Neural crest cell (in vitro differentiated cells): ENCODE data around the gene ZBTB5. TPM values are rescaled to one million over a fixed set of nuclear protein-coding genes. Genes with fewer than 3 reads are reported as not detected.

ENCODE experiments used
- DNase-seq: peaks from one replicate; pipeline ENCODE4 v3.0.0; 2021; ENCODE audit warnings: low read depth, mixed read lengths, low spot score
- H3K27ac Mint-ChIP-seq: one replicate; pipeline ENCODE4 v1.8.0; 2021; ENCODE audit warnings: mild to moderate bottlenecking, mixed read lengths; ENCODE audit not compliant: unreplicated experiment
- H3K27me3 Mint-ChIP-seq: 2 replicates; pipeline ENCODE4 v1.8.0; 2021; ENCODE audit warnings: low read depth, mild to moderate bottlenecking, mixed read lengths
- H3K36me3 Mint-ChIP-seq: 2 replicates; pipeline ENCODE4 v1.8.0; 2021; ENCODE audit warnings: low read depth, mild to moderate bottlenecking, mixed read lengths
- H3K4me1 Mint-ChIP-seq: 2 replicates; pipeline ENCODE4 v1.8.0; 2021; ENCODE audit warnings: mixed read lengths
- H3K4me3 Mint-ChIP-seq: one replicate; pipeline ENCODE4 v1.8.0; 2021; ENCODE audit warnings: mild to moderate bottlenecking, mixed read lengths
- H3K9me3 Mint-ChIP-seq: 2 replicates; pipeline ENCODE4 v1.8.0; 2021; ENCODE audit warnings: mixed read lengths
- total RNA-seq: library from RNA; stranded (reverse); gene quantifications from 2 replicates; pipeline ENCODE4 v1.2.1, GENCODE V29; 2021
- TF ChIP-seq, protein P1 (sequence below): fragments of 200-600 bp; sonication (generic); conservative IDR thresholded peaks from 2 replicates; pipeline ENCODE4 v1.5.0; 2021; ENCODE audit warnings: antibody characterized with exemption, mild to moderate bottlenecking

ZBTB5 gene
- total RNA-seq, 1 donor from 2014 or later, result 22.9 TPM

- no peak for DNase-seq
- Mint-ChIP-seq H3K27me3 (no peaks in the 10 kb centered on the region), H3K27ac (no peak overlapping the region), H3K4me1 (no peaks in the 10 kb centered on the region), H3K9me3 (no peaks in the 10 kb centered on the region), H3K36me3 (peaks cover 5% of the 10 kb centered on the region), H3K4me3 (no peak overlapping the region)
- TF ChIP-seq, protein P1, sequence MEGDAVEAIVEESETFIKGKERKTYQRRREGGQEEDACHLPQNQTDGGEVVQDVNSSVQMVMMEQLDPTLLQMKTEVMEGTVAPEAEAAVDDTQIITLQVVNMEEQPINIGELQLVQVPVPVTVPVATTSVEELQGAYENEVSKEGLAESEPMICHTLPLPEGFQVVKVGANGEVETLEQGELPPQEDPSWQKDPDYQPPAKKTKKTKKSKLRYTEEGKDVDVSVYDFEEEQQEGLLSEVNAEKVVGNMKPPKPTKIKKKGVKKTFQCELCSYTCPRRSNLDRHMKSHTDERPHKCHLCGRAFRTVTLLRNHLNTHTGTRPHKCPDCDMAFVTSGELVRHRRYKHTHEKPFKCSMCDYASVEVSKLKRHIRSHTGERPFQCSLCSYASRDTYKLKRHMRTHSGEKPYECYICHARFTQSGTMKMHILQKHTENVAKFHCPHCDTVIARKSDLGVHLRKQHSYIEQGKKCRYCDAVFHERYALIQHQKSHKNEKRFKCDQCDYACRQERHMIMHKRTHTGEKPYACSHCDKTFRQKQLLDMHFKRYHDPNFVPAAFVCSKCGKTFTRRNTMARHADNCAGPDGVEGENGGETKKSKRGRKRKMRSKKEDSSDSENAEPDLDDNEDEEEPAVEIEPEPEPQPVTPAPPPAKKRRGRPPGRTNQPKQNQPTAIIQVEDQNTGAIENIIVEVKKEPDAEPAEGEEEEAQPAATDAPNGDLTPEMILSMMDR, result no peak
These were observed 44.3 kb upstream of the ZBTB5 start for GRCh38 chr9:37509536-37509935.

DNA sequence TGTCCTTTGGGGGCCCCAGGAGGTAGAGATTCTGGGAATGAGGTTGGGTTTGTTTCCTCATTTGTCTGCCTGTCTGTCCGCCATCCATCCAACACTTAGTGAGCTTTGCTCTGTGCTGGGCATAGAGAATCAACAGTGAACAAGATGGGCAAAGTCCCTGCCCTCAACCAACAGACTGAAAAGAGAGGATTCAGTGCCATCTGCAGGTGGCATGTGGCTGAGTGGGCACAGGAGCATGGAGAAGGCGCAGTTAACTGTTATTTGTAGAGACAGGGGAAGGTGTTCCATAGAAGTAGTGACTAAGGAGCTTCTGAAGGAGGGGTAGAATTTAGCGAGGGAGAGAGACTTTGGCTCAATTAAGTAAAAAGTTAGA lies 43.6 kb upstream of the ZBTB5 start:
- DNase-seq, result no peak
- TF ChIP-seq, protein P1, result no peak
- Mint-ChIP-seq H3K27me3 (no peaks in the 10 kb centered on the region), H3K9me3 (no peaks in the 10 kb centered on the region), H3K4me1 (no peaks in the 10 kb centered on the region), H3K4me3 (peak overlapping the region; percentile 44), H3K36me3 (peaks cover 8% of the 10 kb centered on the region), H3K27ac (peak overlapping the region; percentile 46)

DNA sequence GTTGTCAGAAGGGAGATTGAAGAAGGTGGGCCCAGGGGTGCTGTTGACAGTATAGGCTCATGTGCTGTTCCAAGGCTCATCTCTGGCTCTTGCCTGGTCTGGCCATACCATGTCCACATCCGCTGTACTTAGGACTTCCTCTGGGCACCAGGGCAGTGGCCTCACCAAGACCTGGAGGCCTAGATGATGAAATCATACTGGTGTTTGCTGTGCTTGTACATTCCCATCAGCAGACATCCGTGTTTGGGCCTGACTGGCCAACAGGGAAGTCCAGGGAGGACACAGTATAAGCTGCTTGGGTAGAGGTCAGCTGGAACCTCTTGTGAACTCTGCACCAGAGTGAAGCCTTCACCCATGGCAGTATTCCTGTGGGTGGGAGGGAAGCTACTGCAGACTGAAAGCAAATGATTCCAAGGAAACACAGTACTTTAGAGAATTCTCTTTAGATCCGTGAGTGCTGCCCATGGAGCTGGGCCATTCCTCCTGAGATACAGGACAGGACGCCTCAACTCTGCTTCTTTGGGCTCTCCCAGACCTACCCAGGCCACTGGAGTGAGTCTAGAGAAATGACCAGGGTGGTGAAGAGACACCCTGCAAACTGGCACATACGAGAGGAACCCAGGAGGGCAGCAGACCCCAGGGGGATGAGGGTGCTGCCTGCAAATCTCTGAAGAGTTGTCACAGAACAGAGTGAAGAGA lies 43.0 kb upstream of the ZBTB5 start:
- TF ChIP-seq, protein P1, result no peak

DNA sequence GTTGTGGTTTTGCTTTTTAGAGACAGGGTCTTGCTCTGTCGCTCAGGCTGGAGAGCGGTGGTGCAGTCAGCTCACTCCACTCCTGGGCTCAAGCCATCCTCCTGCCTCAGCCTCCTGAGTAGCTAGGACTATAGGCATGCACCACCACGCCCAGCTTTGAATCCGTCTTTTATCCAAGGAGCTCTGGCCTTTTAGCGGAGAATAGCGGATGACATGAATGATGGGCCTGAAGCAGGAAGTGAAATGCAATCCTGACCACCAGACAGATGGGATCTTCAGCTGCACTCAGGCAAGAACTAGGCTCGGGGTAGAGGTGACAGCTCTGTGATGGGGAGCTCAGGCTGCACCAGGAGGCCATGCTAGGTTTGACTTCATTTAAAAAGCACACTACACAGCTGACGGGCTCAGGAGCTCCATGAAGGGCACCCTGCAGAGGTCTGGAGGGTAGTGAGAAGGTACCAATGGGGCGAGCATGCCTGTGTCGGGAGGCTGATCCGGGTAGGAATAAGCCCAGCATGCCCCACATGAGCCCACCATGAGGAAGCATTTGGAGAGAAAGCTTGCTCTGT lies 42.4 kb upstream of the ZBTB5 start:
- Mint-ChIP-seq H3K27ac (no peak overlapping the region), H3K36me3 (peaks cover 9% of the 10 kb centered on the region), H3K4me1 (no peaks in the 10 kb centered on the region), H3K27me3 (no peaks in the 10 kb centered on the region), H3K9me3 (no peaks in the 10 kb centered on the region), H3K4me3 (no peak overlapping the region)
- no peak for DNase-seq
- TF ChIP-seq, protein P1, result no peak

More for the DNA sequence above, 43.0 kb upstream of the ZBTB5 start:
- Mint-ChIP-seq H3K9me3 (no peaks in the 10 kb centered on the region), H3K27me3 (no peaks in the 10 kb centered on the region), H3K4me3 (peak overlapping the region; percentile 44), H3K27ac (peak overlapping the region; percentile 46), H3K4me1 (no peaks in the 10 kb centered on the region), H3K36me3 (peaks cover 8% of the 10 kb centered on the region)
- DNase-seq, result no peak

DNA sequence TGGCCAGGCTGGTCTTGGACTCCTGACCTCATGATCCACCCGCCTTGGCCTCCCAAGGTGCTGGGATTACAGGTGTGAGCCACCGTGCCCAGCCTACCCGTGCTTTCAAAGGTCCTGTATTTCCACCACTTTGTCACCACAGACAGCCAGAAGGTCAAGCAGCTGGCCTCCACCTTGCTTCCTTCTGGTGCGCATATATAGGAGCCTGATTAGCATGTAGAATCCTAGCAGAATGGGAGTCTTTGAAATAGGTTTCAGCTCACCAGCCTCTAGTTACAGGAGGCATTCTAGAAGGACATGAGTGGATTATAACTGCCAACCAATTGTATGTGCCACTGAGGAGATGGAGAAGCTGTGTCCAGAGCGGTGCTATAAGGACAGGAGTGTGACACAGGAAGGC lies 39.4 kb upstream of the ZBTB5 start:
- peaks cover 23% of the 10 kb centered on the region for H3K36me3 Mint-ChIP-seq
- H3K27ac Mint-ChIP-seq, result no peak overlapping the region
- no peak for DNase-seq
- no peaks in the 10 kb centered on the region for H3K4me1 Mint-ChIP-seq
- no peaks in the 10 kb centered on the region for H3K27me3 Mint-ChIP-seq
- no peak overlapping the region for H3K4me3 Mint-ChIP-seq
- no peaks in the 10 kb centered on the region for H3K9me3 Mint-ChIP-seq
- TF ChIP-seq, protein P1, result no peak
